BJ (cell line): ENCODE measurements around the gene PLEKHG3. TPM values are rescaled to one million over a fixed set of nuclear protein-coding genes. Genes with fewer than 3 reads are reported as not detected.

Experiments
- CTCF ChIA-PET: fragments of 350-600 bp; formaldehyde crosslinking; extraction: SDS; loops from one replicate; lab custom pipeline; 2021; ENCODE audit warnings: antibody characterized with exemption, inconsistent platforms; lab: Yijun Ruan, JAX
- POLR2A ChIA-PET: fragments of 300-600 bp; sonication (Branson Sonifier 250); formaldehyde crosslinking; extraction: SDS; loops from one replicate; lab custom pipeline; 2021; ENCODE audit warnings: antibody characterized with exemption; lab: Charles Lee
- DNase-seq: peaks from one replicate; pipeline ENCODE4 v3.0.0-alpha.2; 2011; ENCODE audit warnings: low read depth
- H3K27me3 ChIP-seq: 2 replicates; pipeline ENCODE4 v1.6.0; 2011; ENCODE audit warnings: low read length; ENCODE audit not compliant: control insufficient read depth, insufficient read depth
- H3K36me3 ChIP-seq: 2 replicates; pipeline ENCODE4 v1.5.1; 2011; ENCODE audit warnings: low read length; ENCODE audit not compliant: control insufficient read depth, insufficient read depth
- H3K4me3 ChIP-seq: 2 replicates; pipeline ENCODE4 v1.5.1; 2011; ENCODE audit warnings: low read depth, mild to moderate bottlenecking, control low read depth, low read length
- CTCF ChIP-seq: IDR thresholded peaks from 2 replicates; pipeline ENCODE4 v1.5.1; 2011; ENCODE audit warnings: low read depth, mild to moderate bottlenecking, control low read depth, inconsistent platforms, low read length, moderate library complexity; ENCODE audit not compliant: insufficient read depth
- polyA plus RNA-seq: library from polyadenylated mRNA; depleted of rRNA; stranded (reverse); fragments of >200 nt; gene quantifications from 2 replicates; pipeline ENCODE4 v1.2.3, GENCODE V29; 2011

Gene PLEKHG3
- polyA plus RNA-seq, 1 experiment = 12.4 TPM

- Histone ChIP-seq H3K4me3 (no peak overlapping the region), H3K27me3 (no peaks in the 10 kb centered on the region), H3K36me3 (no peaks in the 10 kb centered on the region)
- CTCF ChIA-PET = interaction anchor here (1.1 to 5.6 kb wide), 3 partner anchors 10 to 217 kb away, joined by 3 to 51 read pairs (median 6); no protein-coding TSS in a partner anchor
- POLR2A ChIA-PET = no interaction called here
- DNase-seq = no peak
- no peak for TF ChIP-seq CTCF
Measured at GRCh38 chr14:64674829-64675228, 29.4 kb upstream of the PLEKHG3 start.

DNA sequence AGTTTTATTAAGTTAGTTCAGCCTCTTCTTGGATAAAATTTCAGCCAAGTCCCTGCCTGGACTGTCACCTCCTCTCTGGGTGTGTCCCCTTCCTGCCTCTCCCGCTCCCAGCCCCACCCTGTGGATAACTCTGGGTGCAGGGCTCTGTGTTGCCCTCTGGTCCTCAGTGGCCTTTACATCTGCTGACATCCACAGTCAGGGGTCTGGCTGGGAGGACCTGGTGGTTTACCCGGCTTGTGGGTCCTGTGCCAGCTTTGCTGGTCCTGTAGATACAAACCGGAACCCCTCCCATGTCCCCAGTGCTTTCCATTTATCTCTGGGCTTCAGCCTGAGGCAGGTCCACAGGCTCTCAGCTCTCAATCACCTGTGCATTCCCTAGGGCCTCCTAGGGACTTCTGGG is 28.9 kb upstream of the PLEKHG3 start:
- CTCF ChIA-PET = interaction anchor here (1.1 to 5.6 kb wide), 3 partner anchors 11 to 216 kb away, joined by 3 to 51 read pairs (median 6); no protein-coding TSS in a partner anchor
- DNase-seq = no peak
- Histone ChIP-seq H3K36me3 (no peaks in the 10 kb centered on the region), H3K27me3 (no peaks in the 10 kb centered on the region), H3K4me3 (no peak overlapping the region)
- no peak for TF ChIP-seq CTCF
- POLR2A ChIA-PET = no interaction called here

GRCh38 chr14:64676410-64677008 is 27.7 kb upstream of the PLEKHG3 start:
- no peaks in the 10 kb centered on the region for H3K27me3 ChIP-seq
- ChIA-PET CTCF (no interaction called here), POLR2A (no interaction called here)
- no peaks in the 10 kb centered on the region for H3K36me3 ChIP-seq
- no peak for DNase-seq
- no peak overlapping the region for H3K4me3 ChIP-seq
- no peak for TF ChIP-seq CTCF

DNA sequence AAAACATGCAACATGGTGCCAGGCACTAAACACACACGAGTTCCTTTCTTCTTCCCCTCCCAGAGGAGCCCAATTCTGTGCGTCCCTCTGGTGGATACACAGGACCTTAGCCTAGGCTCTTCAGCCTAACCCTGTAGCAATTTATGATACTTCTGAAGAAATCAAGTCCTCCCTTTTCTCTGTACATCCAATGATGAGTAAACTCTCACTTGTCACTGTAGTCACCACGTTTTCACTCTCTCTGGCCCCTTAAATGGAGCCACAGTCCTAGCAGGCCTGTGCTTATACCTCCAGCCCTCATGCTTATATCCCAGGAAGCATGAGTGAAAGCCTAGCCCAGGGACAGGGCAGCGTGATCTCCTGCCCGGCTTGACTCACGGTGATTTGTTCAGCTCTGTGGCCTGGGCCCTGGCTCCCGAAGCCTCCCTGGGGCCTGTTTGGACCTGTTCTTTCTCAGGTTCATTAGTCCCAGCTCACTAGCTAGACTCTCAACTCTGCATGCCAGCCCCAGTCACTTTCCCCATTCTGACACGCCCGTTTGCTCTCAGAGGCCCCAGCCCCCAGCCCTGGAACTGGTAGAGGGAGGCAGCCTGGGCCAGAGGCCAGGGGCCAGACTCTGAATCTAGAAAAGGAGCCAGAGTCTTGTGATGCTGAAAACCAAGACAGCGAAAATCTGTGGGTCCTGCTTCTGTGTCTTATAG is 24.1 kb upstream of the PLEKHG3 start:
- no peak for DNase-seq
- CTCF ChIA-PET = interaction anchor here (0.6 to 1.4 kb wide), 4 partner anchors 7 to 212 kb away, joined by 3 to 6 read pairs (median 4); partner anchors contain the start of gene HSPA2
- TF ChIP-seq CTCF = no peak
- Histone ChIP-seq H3K36me3 (no peaks in the 10 kb centered on the region), H3K27me3 (no peaks in the 10 kb centered on the region), H3K4me3 (no peak overlapping the region)
- POLR2A ChIA-PET = no interaction called here

- DNase-seq = no peak
- no peak for TF ChIP-seq CTCF
- ChIA-PET CTCF (interaction anchor here (0.6 to 1.4 kb wide), 3 partner anchors 8 to 211 kb away, joined by 3 to 6 read pairs (median 5); no protein-coding TSS in a partner anchor), POLR2A (no interaction called here)
- Histone ChIP-seq H3K4me3 (no peak overlapping the region), H3K27me3 (no peaks in the 10 kb centered on the region), H3K36me3 (no peaks in the 10 kb centered on the region)
Measured at GRCh38 chr14:64680714-64681065, 23.5 kb upstream of the PLEKHG3 start.
